Activated CD8-positive, alpha-beta memory T cell treated with anti-CD3 and anti-CD28 coated beads for 48 hours (primary cell): Measurements from ENCODE around the gene MCAT.

Source experiments
- DNase-seq, 3 experiments: peaks; one replicate each; pipeline ENCODE4 v3.0.0-alpha.2; 2020; ENCODE audit warnings: low read depth in 2 of 3, low spot score in 2 of 3

MCAT gene

GRCh38 chr22:43094085-43094484 is 49.1 kb downstream of the MCAT start:
- DNase-seq = no peak

GRCh38 chr22:43092085-43092484 is 51.1 kb downstream of the MCAT start:
- DNase-seq = no peak

GRCh38 chr22:43090130-43090789 is 52.9 kb downstream of the MCAT start:
- no peak for DNase-seq

- peak; percentile 77 to 82 (median 77) for DNase-seq
Observed at GRCh38 chr22:43088984-43089717, 54.0 kb downstream of the MCAT start, which contains the start of gene TTLL1. TSS of gene TTLL1 (minus strand) at chr22:43089391. CDS start at chr22:43075586, 13,805 bp downstream.

GRCh38 chr22:43088627-43088983 is 54.6 kb downstream of the MCAT start:
- DNase-seq = no peak

GRCh38 chr22:43085658-43086606 is 57.3 kb downstream of the MCAT start:
- DNase-seq = no peak
